ENCODE data around the gene CASD1. TPM values are rescaled to one million over a fixed set of nuclear protein-coding genes. Genes with fewer than 3 reads are reported as not detected.

Gene CASD1
- total RNA-seq, 4 donors from 2014 or later: 8.5 to 72.6 (median 25.0) TPM

- no peaks in the 10 kb centered on the region for H3K4me1 ChIP-seq
- TF ChIP-seq POLR2A (IDR thresholded peaks at IDR 0.05): no peak
- TF ChIP-seq, protein P1, sequence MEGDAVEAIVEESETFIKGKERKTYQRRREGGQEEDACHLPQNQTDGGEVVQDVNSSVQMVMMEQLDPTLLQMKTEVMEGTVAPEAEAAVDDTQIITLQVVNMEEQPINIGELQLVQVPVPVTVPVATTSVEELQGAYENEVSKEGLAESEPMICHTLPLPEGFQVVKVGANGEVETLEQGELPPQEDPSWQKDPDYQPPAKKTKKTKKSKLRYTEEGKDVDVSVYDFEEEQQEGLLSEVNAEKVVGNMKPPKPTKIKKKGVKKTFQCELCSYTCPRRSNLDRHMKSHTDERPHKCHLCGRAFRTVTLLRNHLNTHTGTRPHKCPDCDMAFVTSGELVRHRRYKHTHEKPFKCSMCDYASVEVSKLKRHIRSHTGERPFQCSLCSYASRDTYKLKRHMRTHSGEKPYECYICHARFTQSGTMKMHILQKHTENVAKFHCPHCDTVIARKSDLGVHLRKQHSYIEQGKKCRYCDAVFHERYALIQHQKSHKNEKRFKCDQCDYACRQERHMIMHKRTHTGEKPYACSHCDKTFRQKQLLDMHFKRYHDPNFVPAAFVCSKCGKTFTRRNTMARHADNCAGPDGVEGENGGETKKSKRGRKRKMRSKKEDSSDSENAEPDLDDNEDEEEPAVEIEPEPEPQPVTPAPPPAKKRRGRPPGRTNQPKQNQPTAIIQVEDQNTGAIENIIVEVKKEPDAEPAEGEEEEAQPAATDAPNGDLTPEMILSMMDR (IDR thresholded peaks at IDR 0.05): no peak
- H3K27ac ChIP-seq: no peak overlapping the region
- no peak overlapping the region for H3K4me3 ChIP-seq
- H3K9me3 ChIP-seq: no peaks in the 10 kb centered on the region
- H3K27me3 ChIP-seq: no peaks in the 10 kb centered on the region
- no peak for DNase-seq
- H3K36me3 ChIP-seq: no peaks in the 10 kb centered on the region
- intact Hi-C loops (cut with DNase I; ENCODE audit: low total_unique reads): no loop called here
Observed at GRCh38 chr7:94584113-94584512, 74.5 kb downstream of the CASD1 start.

- TF ChIP-seq, protein P1 (IDR thresholded peaks at IDR 0.05): no peak
- no peak for TF ChIP-seq POLR2A (IDR thresholded peaks at IDR 0.05)
- Histone ChIP-seq H3K27me3 (no peaks in the 10 kb centered on the region), H3K4me1 (no peaks in the 10 kb centered on the region), H3K9me3 (no peaks in the 10 kb centered on the region), H3K4me3 (no peak overlapping the region), H3K36me3 (no peaks in the 10 kb centered on the region), H3K27ac (no peak overlapping the region)
- DNase-seq: no peak
- intact Hi-C loops (cut with DNase I; ENCODE audit: low total_unique reads): no loop called here
Observed at GRCh38 chr7:94588075-94588474, 78.5 kb downstream of the CASD1 start.

DNA sequence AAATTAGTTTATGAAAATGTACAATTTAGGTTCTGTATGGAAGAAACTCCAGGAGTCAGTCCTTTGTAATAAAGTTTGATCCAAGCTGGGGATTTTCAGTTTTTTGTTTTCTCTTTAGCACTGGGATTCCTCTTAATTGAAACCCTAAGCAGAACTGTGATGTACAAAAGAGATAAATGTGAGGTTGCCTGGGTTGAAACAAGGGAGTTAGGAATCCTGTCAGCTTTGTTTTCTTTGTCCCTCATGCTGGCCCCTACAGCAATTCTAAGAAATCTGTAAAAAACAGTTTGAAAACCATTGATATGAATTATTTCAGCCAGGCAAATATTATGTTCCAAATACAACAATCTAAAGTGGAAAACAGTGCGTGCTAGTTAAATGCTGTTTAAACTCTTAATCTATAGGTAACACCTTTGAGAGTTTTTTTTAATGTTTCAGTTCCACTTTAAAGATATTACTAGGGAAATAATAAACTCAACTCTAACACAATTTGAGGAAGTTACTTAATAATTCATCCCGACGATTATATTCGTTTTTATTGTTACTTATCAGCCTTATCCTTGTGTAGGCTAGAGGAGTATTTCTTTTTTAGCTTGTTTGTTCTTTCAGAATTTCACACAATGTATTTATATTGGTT is 81.0 kb downstream of the CASD1 start:
- no peaks in the 10 kb centered on the region for H3K9me3 ChIP-seq
- DNase-seq: no peak
- no peaks in the 10 kb centered on the region for H3K27me3 ChIP-seq
- intact Hi-C loops (cut with DNase I; ENCODE audit: low total_unique reads): no loop called here
- H3K36me3 ChIP-seq: no peaks in the 10 kb centered on the region
- TF ChIP-seq, protein P1 (IDR thresholded peaks at IDR 0.05): no peak
- no peak for TF ChIP-seq POLR2A (IDR thresholded peaks at IDR 0.05)
- H3K4me3 ChIP-seq: no peak overlapping the region
- H3K4me1 ChIP-seq: no peaks in the 10 kb centered on the region
- no peak overlapping the region for H3K27ac ChIP-seq

- Histone ChIP-seq H3K36me3 (no peaks in the 10 kb centered on the region), H3K4me1 (no peaks in the 10 kb centered on the region), H3K27me3 (no peaks in the 10 kb centered on the region), H3K4me3 (no peak overlapping the region), H3K9me3 (no peaks in the 10 kb centered on the region), H3K27ac (no peak overlapping the region)
- intact Hi-C loops (cut with DNase I; ENCODE audit: low total_unique reads): no loop called here
- no peak for TF ChIP-seq POLR2A (IDR thresholded peaks at IDR 0.05)
- TF ChIP-seq, protein P1 (IDR thresholded peaks at IDR 0.05): no peak
- no peak for DNase-seq
Observed at GRCh38 chr7:94591176-94591575, 81.6 kb downstream of the CASD1 start.

GRCh38 chr7:94594882-94595281 is 85.3 kb downstream of the CASD1 start:
- TF ChIP-seq POLR2A (IDR thresholded peaks at IDR 0.05): no peak
- TF ChIP-seq, protein P1 (IDR thresholded peaks at IDR 0.05): no peak
- DNase-seq: no peak
- H3K4me1 ChIP-seq: no peaks in the 10 kb centered on the region
- no peaks in the 10 kb centered on the region for H3K36me3 ChIP-seq
- no peak overlapping the region for H3K4me3 ChIP-seq
- no peaks in the 10 kb centered on the region for H3K27me3 ChIP-seq
- no peaks in the 10 kb centered on the region for H3K9me3 ChIP-seq
- intact Hi-C loops (cut with DNase I; ENCODE audit: low total_unique reads): no loop called here
- no peak overlapping the region for H3K27ac ChIP-seq
